HuH-7 (cell line): ENCODE results near the gene MAP9.
"Not testable (repeated sequence)": the region's sequence is repeated elsewhere in the genome, so short reads cannot be mapped to it uniquely, and the experiment has no call there.

ENCODE experiments used
- DNase-seq: peaks from one replicate; pipeline ENCODE4 v3.0.0; 2011; ENCODE audit warnings: low spot score

The MAP9 gene

DNA sequence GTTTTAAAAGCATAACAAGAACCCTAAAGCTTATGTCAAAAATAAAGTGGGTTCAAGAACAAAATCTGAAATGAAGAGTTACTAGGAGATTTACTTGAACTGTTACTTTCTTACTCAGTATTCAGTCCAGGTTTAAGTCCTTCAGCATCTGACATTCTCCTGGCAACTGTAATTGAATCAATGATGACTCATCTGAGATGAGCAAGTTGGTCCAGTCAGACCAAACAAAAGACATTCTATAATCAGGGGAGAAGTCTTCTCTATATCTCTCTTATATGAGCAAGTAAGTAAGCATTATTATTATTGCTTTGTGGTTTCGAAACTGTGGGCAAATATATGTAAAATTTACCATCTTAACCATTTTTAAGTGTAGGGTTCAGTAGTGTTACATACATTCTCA, 34.6 kb downstream of the MAP9 start:
- DNase-seq: no peak

DNA sequence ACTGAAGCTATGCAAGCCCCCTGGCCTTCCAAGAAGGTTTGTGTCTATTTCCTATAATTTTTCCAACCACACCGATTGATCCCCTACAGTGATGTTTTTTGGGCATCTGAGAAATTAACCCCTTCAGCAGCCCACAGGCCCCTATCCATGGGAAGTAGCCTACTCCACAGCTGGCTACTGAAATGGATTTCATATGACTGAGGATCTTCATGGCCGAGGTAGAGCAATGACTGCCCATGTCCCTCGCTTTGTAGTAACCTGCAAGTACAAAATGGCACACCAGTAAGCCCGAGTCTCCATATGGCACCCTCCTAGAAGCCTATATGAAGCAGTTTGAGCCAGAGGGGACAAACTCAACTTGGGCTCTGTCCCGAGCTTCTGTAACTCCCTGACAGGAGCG, 36.8 kb downstream of the MAP9 start:
- no peak for DNase-seq

DNA sequence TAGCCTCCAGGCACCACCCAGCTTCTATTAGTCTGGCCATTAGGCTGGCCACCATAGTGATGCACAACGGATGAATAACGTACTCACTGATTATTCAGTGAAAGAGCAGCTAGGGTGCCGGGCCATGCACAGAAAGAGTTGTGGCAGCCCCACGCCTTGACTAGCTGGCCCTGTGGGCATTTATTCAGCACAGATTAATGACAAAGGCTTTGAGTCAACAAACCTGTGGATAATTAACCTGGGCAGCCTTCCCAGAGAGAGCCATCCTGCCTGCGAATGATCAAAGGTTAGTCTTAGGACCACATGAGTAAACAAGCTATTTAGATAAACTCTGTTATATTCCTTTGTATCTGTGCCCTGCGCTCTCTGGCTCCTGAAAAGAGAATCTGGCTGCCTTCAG, 37.2 kb downstream of the MAP9 start:
- DNase-seq: no peak

DNA sequence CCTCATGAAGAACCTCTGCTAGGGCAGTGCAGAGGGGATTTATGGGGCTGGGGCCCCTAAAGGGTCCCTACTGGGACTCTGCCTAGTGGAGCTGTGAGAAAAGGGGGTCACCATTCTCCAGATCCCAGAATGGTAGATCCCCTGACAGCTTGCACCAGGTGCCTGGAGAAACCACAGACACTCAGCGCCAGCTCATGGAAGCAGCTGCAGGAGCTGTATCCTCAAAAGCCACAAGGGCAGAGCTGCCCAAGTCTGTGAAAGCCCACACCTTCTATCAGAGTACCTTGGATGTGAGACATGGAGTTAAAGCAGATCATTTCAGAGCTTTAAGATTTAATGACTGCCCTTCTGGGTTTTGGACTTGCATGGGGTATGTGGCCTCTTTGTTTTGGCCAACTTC, 38.6 kb downstream of the MAP9 start:
- DNase-seq: no peak

DNA sequence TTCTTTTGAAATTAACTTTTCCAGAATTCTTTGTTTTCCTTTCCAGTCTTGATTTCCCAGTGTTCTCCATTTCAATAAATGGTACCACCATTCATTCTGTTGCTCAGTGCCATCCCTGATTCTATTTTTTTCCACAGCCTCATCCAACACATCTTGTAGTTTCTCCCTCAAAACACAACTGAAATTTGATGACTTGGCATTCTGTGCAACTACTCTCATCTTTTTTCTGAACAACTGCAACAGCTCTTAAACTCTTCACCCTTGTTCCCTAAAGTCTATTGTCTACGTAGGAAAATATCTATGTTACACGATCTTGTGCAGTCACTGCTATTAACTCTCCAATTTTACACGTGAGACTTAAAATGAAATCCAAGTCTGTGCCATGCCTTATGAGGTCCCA, 40.5 kb downstream of the MAP9 start:
- DNase-seq: no peak

DNA sequence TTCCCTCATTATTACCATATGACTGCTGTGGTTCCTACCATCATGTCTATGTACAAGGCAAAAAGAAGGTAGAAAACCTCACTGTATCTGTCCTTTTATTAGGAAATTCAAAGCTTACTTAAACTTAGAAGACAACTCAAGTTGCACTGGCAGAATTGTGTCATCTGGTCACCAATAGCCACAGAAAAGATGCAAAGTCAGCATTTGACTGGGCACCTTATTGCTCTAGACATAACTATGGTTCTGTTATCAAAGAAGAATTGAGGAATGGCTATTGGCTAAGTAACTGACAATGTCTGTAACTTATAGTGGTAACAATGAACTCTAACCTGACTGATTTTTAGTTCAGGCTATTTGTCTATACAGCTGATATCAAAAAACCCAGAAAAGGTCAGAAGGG, 45.3 kb downstream of the MAP9 start:
- no peak for DNase-seq

DNA sequence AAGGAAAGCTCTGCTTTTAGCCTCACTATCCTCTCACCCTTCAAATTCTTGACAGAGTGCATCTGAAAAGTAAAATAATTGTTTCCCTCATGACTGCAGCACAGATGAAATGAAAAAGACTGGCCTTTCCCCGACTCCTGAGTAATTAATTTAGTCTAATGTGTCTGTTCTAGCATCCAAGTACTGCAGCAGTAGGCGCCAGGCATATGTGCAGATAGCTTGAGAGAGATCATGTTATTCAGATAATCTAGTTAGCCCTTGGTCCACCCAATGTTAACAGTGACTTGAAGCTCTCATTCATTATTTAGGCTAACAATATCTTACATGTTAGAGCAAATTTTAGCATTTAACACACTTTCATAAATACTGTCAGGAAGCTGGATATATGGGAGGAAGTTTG, 54.0 kb downstream of the MAP9 start:
- DNase-seq: no peak

DNA sequence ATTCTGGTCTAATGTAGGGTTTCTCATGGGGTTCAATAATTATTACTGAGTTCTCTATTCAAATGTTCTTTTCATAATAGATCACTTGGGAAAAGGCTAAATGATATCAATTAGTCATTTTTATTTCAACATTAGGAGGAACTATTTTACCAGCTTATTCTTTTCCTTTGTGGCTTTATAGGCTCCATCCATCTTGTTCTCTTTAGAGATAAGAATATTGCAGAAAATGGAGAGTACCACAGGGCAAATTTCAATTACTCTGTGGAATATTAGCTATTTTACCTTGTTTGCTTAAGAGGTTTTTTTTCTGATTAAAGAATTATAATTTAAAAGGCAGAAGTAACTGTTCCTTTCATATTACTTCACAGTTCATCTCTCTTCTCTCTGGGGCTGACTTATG, 55.8 kb downstream of the MAP9 start:
- DNase-seq: no peak

DNA sequence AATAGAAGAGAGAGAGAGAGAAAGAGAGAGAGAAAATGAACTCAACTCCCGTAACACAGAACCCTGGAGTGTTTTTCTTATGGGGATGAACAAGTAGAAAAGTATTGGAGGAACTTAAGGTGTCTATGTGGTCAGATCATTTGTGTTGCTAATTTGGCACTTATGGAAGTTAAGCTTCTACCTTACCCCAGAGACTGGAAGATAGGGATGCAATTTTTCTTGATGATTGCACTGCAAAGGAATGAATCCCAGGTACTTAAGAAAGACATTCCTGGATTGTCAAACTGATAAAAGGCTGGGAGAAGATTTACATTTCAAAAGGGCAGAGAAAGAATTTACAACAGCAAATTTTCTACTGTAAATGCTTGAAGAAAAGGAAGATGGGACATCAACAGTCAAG, 57.2 kb downstream of the MAP9 start:
- DNase-seq: no peak

DNA sequence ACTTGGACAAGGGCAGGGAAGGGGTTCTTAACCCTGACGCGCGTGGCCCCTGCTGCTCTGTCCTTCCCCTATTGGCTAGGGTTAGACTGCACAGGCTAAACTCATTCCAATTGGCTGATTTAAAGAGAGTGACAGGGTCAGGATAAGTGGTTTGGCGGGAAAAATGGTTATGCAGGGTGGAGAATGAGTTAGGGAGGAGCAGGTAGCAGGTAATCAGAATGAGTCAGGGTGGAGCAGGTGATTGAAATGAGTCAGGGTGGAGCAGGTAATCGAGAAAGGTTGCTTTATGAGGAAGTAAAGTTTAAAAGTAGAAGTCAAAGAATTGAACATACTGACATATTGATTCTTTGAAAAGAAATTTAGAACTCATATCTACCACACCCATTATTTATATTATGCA, 64.7 kb downstream of the MAP9 start:
- DNase-seq: not testable (repeated sequence)

DNA sequence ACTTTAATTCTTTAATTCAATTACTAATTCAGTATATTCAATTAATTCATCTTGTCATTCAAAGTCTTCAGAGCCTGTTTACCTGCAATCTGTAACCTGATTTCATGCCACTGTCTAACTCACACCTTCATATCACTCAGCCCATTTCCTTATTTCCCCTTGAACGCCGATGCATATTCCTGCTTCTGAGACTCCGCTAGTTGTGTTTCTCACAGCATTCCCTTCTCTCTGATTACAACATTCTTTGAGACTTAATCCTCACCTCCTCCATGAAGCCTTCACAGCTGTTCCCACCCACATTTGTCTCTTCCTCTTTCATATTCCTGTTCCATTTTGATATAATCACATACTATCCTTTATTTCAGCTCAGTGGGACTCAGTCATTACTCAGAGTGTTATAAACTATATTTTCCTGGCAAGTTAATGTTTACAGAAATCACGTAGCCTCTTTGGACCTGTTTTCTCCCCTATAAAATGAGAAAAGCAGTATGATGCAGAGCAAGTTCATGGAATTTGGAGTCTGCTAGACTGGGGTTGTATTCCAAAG, 69.0 kb downstream of the MAP9 start:
- DNase-seq: no peak

DNA sequence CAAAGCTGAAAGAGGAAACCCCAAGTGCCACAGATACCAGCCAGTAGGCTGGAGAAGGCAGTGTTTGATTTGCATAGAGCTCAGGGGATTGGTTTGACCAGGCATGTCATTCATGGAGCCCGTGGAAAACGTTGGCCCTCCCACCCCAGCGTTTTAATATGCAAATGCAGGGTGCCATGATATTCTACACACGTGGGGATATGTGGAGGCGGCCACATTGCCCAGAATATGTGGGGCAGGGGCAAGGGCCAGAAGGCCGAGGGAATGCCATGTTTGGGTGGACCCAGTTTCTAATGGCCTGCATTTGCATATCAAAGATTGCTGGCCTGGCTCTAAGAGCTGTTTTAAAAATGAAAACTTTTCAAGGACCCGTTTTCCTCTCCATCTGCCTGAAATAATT, 71.1 kb downstream of the MAP9 start:
- DNase-seq: no peak

DNA sequence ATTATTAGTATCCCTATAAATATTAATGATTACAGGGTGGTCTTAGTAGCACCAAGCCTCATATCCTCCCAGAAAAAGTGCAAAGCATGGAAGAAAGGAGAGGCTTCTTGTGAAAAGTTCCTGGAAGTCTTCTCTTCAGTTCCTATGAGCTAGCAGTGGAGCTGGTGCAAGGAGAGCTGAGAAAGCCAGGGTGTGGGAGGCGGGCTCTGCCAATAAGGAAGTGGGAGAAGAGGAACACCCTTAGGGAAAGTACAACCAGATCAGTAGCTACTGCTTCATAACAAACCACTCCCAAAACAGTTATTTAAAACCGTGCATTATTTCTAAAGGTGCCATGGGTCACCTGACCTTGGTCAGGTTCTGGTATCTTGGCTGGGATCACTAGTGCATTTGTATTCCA, 72.4 kb downstream of the MAP9 start:
- no peak for DNase-seq

DNA sequence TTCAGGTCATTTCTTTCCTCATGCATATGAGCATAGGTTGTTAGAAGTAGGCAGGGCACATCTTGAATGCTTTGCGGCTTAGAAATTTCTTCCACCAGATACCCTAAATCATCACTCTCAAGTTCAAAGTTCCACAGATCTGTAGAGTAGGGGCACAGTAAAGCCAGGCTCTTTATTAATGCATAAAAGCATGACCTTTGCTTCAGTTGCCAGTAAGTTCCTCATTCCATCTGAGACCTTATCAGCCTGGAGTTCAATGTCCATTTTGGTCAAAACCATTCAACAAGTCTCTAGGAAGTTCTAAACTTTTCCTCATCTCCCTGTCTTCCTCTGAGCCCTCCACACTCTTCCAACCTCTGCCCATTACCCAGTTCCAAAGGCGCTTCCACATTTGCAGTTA, 77.7 kb downstream of the MAP9 start:
- no peak for DNase-seq
